NT2/D1 (cell line): ENCODE results near the gene CAPN14.

Experiments used
- SUZ12 ChIP-seq: IDR thresholded peaks from 2 replicates; pipeline ENCODE4 v1.6.1; 2011; ENCODE audit not compliant: insufficient read length, insufficient read depth; ENCODE audit errors: extremely low read depth
- YY1 ChIP-seq: IDR thresholded peaks from 2 replicates; pipeline ENCODE4 v1.6.1; 2011; ENCODE audit not compliant: insufficient read length, insufficient read depth

- TF ChIP-seq YY1 (no peak), SUZ12 (no peak)
Measured at GRCh38 chr2:31205613-31206012, 11.7 kb downstream of the CAPN14 start.
